DOHH2 (cell line): ENCODE results near the gene MARCHF10.
"Not testable (repeated sequence)": the region's sequence is repeated elsewhere in the genome, so short reads cannot be mapped to it uniquely, and the experiment has no call there.

ENCODE experiments used
- H3F3A ChIP-seq: fragments of 200-600 bp; sonication (generic), shearing (Covaris generic); 2 replicates; pipeline ENCODE4 v1.6.0; 2016; ENCODE audit warnings: antibody characterized with exemption, mild to moderate bottlenecking; ENCODE audit not compliant: control insufficient read depth, insufficient read depth
- H3K27ac ChIP-seq: fragments of 200-600 bp; sonication (generic); 2 replicates; pipeline ENCODE4 v1.5.1; 2014; ENCODE audit warnings: low read depth, mild to moderate bottlenecking, low read length, moderate library complexity
- H3K27me3 ChIP-seq: fragments of 200-600 bp; sonication (generic); 2 replicates; pipeline ENCODE4 v1.6.1; 2014; ENCODE audit warnings: mild to moderate bottlenecking, low read length, mixed read lengths; ENCODE audit not compliant: control insufficient read depth
- H3K36me3 ChIP-seq: fragments of 200-600 bp; sonication (generic); 2 replicates; pipeline ENCODE4 v1.6.1; 2014; ENCODE audit warnings: mild to moderate bottlenecking, low read length, moderate library complexity, mixed read lengths; ENCODE audit not compliant: control insufficient read depth
- H3K4me1 ChIP-seq: fragments of 200-600 bp; sonication (generic); 2 replicates; pipeline ENCODE4 v1.6.1; 2014; ENCODE audit warnings: mild to moderate bottlenecking, low read length, mixed read lengths; ENCODE audit not compliant: control insufficient read depth
- H3K4me2 ChIP-seq: fragments of 200-600 bp; sonication (generic); 2 replicates; pipeline ENCODE4 v1.6.0; 2014; ENCODE audit warnings: mild to moderate bottlenecking, low read length, moderate library complexity
- H3K4me3 ChIP-seq: fragments of 200-600 bp; sonication (generic); 2 replicates; pipeline ENCODE4 v1.5.1; 2014; ENCODE audit warnings: mild to moderate bottlenecking, low read length, mixed read lengths
- H3K79me2 ChIP-seq: fragments of 200-600 bp; sonication (generic); 2 replicates; pipeline ENCODE4 v1.6.1; 2014; ENCODE audit warnings: mild to moderate bottlenecking, low read length, mixed read lengths; ENCODE audit not compliant: control insufficient read depth
- H3K9me2 ChIP-seq: fragments of 200-600 bp; sonication (generic); replicated peaks from 2 replicates; pipeline ENCODE4 v1.6.1; 2014; ENCODE audit warnings: mild to moderate bottlenecking, low read length, mixed read lengths; ENCODE audit not compliant: control insufficient read depth
- H3K9me3 ChIP-seq: fragments of 200-600 bp; sonication (generic); 2 replicates; pipeline ENCODE4 v1.6.1; 2014; ENCODE audit warnings: antibody characterized with exemption, low read length, mixed read lengths; ENCODE audit not compliant: control insufficient read depth, insufficient read depth
- H4K20me1 ChIP-seq: fragments of 200-600 bp; sonication (generic); 2 replicates; pipeline ENCODE4 v1.6.0; 2014; ENCODE audit warnings: low read depth, mild to moderate bottlenecking, antibody characterized with exemption, low read length, moderate library complexity; ENCODE audit not compliant: control insufficient read depth, insufficient read depth
- EZH2phosphoT487 ChIP-seq: fragments of 200-600 bp; sonication (generic); IDR thresholded peaks from 2 replicates; pipeline ENCODE4 v1.6.1; 2017; ENCODE audit warnings: borderline replicate concordance, mild to moderate bottlenecking, antibody characterized with exemption, low read length, moderate library complexity, mixed read lengths
- TF ChIP-seq, protein P1 (sequence below): fragments of 200-600 bp; sonication (generic); IDR thresholded peaks from one replicate; pipeline ENCODE4 v1.5.1; 2014; ENCODE audit warnings: antibody characterized with exemption, mild to moderate bottlenecking, low read depth, low read length; ENCODE audit not compliant: poor library complexity, severe bottlenecking

MARCHF10 gene

DNA sequence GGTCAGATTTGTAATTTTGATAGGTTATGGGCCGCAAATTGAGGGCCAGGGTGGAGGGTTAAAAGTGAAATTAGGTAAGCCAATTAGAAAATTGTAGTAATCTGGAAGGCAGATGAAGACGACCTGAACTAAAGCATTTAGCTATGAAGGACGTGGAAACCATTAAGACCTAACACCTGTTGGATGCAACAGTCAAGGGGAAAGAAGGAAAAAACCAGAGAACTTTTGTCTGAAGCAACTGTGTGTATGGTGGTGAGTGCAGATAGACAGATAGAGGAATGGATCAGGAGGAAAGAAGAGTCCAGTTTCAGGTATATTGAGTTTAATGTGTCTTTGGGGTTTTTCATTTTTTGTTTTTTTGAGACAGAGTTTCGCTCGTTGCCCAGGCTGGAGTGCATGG lies 40.2 kb upstream of the MARCHF10 start:
- TF ChIP-seq, protein P1, sequence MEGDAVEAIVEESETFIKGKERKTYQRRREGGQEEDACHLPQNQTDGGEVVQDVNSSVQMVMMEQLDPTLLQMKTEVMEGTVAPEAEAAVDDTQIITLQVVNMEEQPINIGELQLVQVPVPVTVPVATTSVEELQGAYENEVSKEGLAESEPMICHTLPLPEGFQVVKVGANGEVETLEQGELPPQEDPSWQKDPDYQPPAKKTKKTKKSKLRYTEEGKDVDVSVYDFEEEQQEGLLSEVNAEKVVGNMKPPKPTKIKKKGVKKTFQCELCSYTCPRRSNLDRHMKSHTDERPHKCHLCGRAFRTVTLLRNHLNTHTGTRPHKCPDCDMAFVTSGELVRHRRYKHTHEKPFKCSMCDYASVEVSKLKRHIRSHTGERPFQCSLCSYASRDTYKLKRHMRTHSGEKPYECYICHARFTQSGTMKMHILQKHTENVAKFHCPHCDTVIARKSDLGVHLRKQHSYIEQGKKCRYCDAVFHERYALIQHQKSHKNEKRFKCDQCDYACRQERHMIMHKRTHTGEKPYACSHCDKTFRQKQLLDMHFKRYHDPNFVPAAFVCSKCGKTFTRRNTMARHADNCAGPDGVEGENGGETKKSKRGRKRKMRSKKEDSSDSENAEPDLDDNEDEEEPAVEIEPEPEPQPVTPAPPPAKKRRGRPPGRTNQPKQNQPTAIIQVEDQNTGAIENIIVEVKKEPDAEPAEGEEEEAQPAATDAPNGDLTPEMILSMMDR = no peak
- TF ChIP-seq EZH2phosphoT487 = no peak
- no peaks in the 10 kb centered on the region for H3K9me3 ChIP-seq

DNA sequence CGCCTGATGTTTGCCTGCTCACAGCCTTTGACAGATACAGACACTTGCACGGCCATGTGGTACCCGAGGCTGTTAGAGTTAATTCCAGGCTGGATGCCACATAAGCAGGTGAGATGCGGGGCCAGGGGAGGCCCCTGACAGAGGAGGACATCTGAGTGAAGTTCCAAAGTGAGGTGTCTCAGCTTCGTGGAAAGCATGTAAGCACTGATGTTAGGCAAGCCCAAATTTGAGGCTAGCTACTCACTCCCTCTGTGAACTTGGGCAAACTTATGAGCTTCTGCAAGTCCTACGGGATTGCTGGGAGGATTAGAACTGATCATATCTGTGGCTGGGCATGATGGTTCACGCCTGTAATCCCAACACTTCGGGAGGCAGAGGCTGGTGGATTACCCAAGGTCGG lies 39.3 kb upstream of the MARCHF10 start:
- Histone ChIP-seq H3K27ac (no peak overlapping the region), H3K4me1 (no peaks in the 10 kb centered on the region), H3F3A (no peaks in the 10 kb centered on the region), H4K20me1 (no peaks in the 10 kb centered on the region), H3K9me2 (no peaks in the 10 kb centered on the region), H3K9me3 (no peaks in the 10 kb centered on the region), H3K79me2 (no peaks in the 10 kb centered on the region), H3K4me3 (no peak overlapping the region), H3K4me2 (no peak overlapping the region), H3K27me3 (no peaks in the 10 kb centered on the region), H3K36me3 (no peaks in the 10 kb centered on the region)
- no peak for TF ChIP-seq EZH2phosphoT487
- TF ChIP-seq, protein P1 = no peak

More for the DNA sequence above, 40.2 kb upstream of the MARCHF10 start:
- no peaks in the 10 kb centered on the region for H4K20me1 ChIP-seq
- H3K36me3 ChIP-seq = no peaks in the 10 kb centered on the region
- no peak overlapping the region for H3K27ac ChIP-seq
- no peaks in the 10 kb centered on the region for H3K79me2 ChIP-seq
- no peaks in the 10 kb centered on the region for H3F3A ChIP-seq
- no peaks in the 10 kb centered on the region for H3K27me3 ChIP-seq
- no peak overlapping the region for H3K4me3 ChIP-seq
- H3K4me2 ChIP-seq = no peak overlapping the region
- H3K9me2 ChIP-seq = no peaks in the 10 kb centered on the region
- H3K4me1 ChIP-seq = no peaks in the 10 kb centered on the region

DNA sequence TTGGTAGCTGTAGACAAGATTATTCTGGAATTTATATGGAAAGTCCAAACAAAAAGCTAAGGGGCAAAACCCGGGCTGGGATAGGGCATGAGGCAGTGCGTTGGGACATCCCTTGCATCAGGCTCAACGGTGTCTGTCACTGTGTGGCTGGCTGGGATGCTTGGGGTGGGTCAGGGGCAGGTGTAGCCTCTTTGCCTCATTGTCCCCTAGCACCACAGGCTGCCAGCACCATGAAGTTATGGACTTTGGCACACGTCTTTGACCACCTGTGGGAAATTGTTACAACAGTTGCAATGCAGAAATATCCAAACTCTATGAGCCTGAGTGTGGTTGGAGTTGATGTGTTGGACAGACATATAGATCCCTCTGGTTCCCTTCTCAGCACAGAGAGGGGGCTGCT lies 32.8 kb upstream of the MARCHF10 start:
- Histone ChIP-seq H3K9me2 (no peaks in the 10 kb centered on the region), H3K27ac (no peak overlapping the region), H4K20me1 (no peaks in the 10 kb centered on the region), H3K4me2 (no peak overlapping the region), H3K4me1 (no peaks in the 10 kb centered on the region), H3K4me3 (no peak overlapping the region), H3K9me3 (no peaks in the 10 kb centered on the region), H3K79me2 (no peaks in the 10 kb centered on the region), H3K36me3 (no peaks in the 10 kb centered on the region), H3K27me3 (0 out of 2 replicates have a peak, but pooled peaks cover 3% of the 10 kb centered on the region), H3F3A (no peaks in the 10 kb centered on the region)
- TF ChIP-seq, protein P1 = no peak
- no peak for TF ChIP-seq EZH2phosphoT487

DNA sequence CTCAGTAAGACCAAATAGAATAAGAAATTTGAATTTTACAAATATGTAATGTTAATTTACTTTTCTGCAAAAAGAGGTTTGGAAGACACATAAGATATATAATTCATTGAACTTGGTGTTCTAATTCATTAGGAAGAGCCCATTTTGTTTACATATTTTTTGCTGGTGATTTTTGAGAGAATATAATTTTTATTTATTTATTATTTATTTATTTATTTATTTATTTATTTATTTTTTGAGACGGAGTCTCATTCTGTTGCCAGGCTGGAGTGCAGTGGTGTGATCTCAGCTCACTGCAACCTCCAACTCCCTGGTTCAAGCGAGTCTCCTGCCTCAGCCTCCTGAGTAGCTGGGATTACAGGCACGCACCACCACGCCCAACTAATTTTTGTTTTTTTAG lies 25.7 kb upstream of the MARCHF10 start:
- not testable (repeated sequence) for H3K36me3 ChIP-seq

More for the DNA sequence above, 25.7 kb upstream of the MARCHF10 start:
- not testable (repeated sequence) for H3K9me3 ChIP-seq, H3K9me2 ChIP-seq, H3K4me3 ChIP-seq, H4K20me1 ChIP-seq, H3K79me2 ChIP-seq, H3K27ac ChIP-seq, H3K4me2 ChIP-seq, H3F3A ChIP-seq, H3K4me1 ChIP-seq, H3K27me3 ChIP-seq
